K562 (cell line): Measurements from ENCODE around the gene ZBTB46.

Source experiments
- ATF7 ChIP-seq: fragments of 450-650 bp; IDR thresholded peaks from 2 replicates; pipeline ENCODE4 v1.7.1; 2014; ENCODE audit warnings: mild to moderate bottlenecking, moderate library complexity
- BRCA1 ChIP-seq, 2 experiments: fragments of 450-650 bp in 1 of 2; sonication (generic) in 1 of 2; formaldehyde crosslinking in 1 of 2; IDR thresholded peaks; 2 replicates each; pipeline versions ENCODE4 v1.5.0 to v1.6.1; 2017 to 2020; ENCODE audit warnings: mild to moderate bottlenecking in 1 of 2, missing genetic modification reagents in 1 of 2
- CBX1 ChIP-seq: sonication (generic); IDR thresholded peaks from 2 replicates; pipeline ENCODE4 v1.6.1; 2016; ENCODE audit warnings: antibody characterized with exemption, low read depth, mild to moderate bottlenecking
- CBX2 ChIP-seq: fragments of 200-600 bp; sonication (generic); IDR thresholded peaks from one replicate; pipeline ENCODE4 v1.6.1; 2012; ENCODE audit warnings: mild to moderate bottlenecking, low read length, inconsistent platforms; ENCODE audit not compliant: insufficient read depth, poor library complexity, severe bottlenecking
- CHCHD3 ChIP-seq: fragments of 250-450 bp; sonication (Bioruptor Pico); IDR thresholded peaks from 2 replicates; pipeline ENCODE4 v2.1.2; 2022; ENCODE audit warnings: mild to moderate bottlenecking
- CTCF ChIP-seq, 3 experiments: IDR thresholded peaks in 2 of 3; conservative IDR thresholded peaks in 1 of 3; 2 replicates each; pipeline ENCODE4 v1.5.1; 2011 to 2012; ENCODE audit warnings: low read length in 3 of 3, mild to moderate bottlenecking in 3 of 3, control low read depth in 2 of 3, improper control_type of control experiment in 1 of 3, inconsistent platforms in 1 of 3, low read depth in 1 of 3, mixed read lengths in 1 of 3, moderate library complexity in 1 of 3; ENCODE audit not compliant: insufficient read depth in 2 of 3
- FOXJ3 ChIP-seq: sonication (generic); formaldehyde crosslinking; IDR thresholded peaks from 2 replicates; pipeline ENCODE4 v1.4.0; 2020; ENCODE audit warnings: mild to moderate bottlenecking, missing genetic modification reagents
- FOXP1 ChIP-seq: sonication (generic); formaldehyde crosslinking; IDR thresholded peaks from 2 replicates; pipeline ENCODE4 v1.8.0; 2022; ENCODE audit warnings: mild to moderate bottlenecking, missing genetic modification reagents
- TBL1XR1 ChIP-seq, 2 experiments: IDR thresholded peaks; 2 replicates each; pipeline ENCODE4 v1.6.1; 2012; ENCODE audit warnings: improper control_type of control experiment in 2 of 2, low read length in 2 of 2, mild to moderate bottlenecking in 1 of 2
- ZEB2 ChIP-seq: fragments of 450-650 bp; IDR thresholded peaks from 2 replicates; pipeline ENCODE4 v1.6.1; 2016
- ZNF24 ChIP-seq: fragments of 450-650 bp; IDR thresholded peaks from 2 replicates; pipeline ENCODE4 v1.6.1; 2016
- TF ChIP-seq, protein P1 (sequence below), 2 experiments: fragments of 450-650 bp in 1 of 2; sonication (generic) in 1 of 2; formaldehyde crosslinking in 1 of 2; IDR thresholded peaks in 1 of 2; conservative IDR thresholded peaks in 1 of 2; 2 replicates each; pipeline versions ENCODE4 v1.6.1 to v1.8.1; 2016 to 2023; ENCODE audit warnings: mild to moderate bottlenecking in 2 of 2, moderate library complexity in 2 of 2, inconsistent platforms in 1 of 2, missing genetic modification reagents in 1 of 2

DNA sequence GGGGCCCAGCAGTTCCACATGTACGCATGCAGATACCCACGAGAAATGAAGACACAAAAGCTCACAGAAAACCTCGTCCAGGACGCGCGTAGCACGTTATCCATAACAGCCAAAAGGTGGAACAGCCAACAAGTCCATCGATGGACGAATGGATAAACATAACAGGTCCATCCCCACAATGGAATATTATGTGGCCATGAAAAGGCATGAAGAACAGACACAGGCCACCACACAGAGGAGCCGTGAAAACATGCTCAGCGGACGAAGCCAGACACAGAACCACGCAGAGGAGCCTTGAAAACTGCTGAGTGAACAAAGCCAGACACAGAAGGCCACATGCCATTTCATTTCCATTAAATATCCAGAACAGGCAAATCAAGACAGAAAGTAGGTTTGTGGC is 53.5 kb downstream of the ZBTB46 start:
- no peak for TF ChIP-seq CBX1
- TF ChIP-seq ZNF24 = no peak
- TF ChIP-seq, protein P1, sequence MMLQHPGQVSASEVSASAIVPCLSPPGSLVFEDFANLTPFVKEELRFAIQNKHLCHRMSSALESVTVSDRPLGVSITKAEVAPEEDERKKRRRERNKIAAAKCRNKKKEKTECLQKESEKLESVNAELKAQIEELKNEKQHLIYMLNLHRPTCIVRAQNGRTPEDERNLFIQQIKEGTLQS (IDR thresholded peaks at IDR 0.05) = no peak
- TF ChIP-seq, protein P1 (CRISPR knock-in tag; conservative IDR thresholded peaks at IDR 0.05) = no peak
- no peak for TF ChIP-seq FOXJ3 (CRISPR knock-in tag)
- no peak for TF ChIP-seq TBL1XR1 (IDR thresholded peaks at IDR 0.05; ENCODE audit: low read length in 2 of 2)
- TF ChIP-seq CBX2 = no peak
- no peak for TF ChIP-seq FOXP1
- TF ChIP-seq CTCF (IDR thresholded peaks at IDR 0.05 in 2 of 3, conservative IDR thresholded peaks at IDR 0.05 in 1 of 3; ENCODE audit: insufficient read depth in 2 of 3, low read depth in 1 of 3, low read length in 3 of 3) = no peak
- TF ChIP-seq ZEB2 = no peak
- no peak for TF ChIP-seq BRCA1 (IDR thresholded peaks at IDR 0.05)
- TF ChIP-seq BRCA1 (CRISPR knock-in tag; IDR thresholded peaks at IDR 0.05) = no peak
- no peak for TF ChIP-seq CHCHD3 (CRISPR knock-in tag)
- no peak for TF ChIP-seq ATF7
